GM12801 (cell line): ENCODE measurements around the gene CCDC40.

Experiments used
- TF ChIP-seq, protein P1 (sequence below): IDR thresholded peaks from one replicate; pipeline ENCODE4 v1.5.1; 2011; ENCODE audit warnings: control low read depth; ENCODE audit not compliant: insufficient read length; ENCODE audit errors: extremely low read depth

The CCDC40 gene

DNA sequence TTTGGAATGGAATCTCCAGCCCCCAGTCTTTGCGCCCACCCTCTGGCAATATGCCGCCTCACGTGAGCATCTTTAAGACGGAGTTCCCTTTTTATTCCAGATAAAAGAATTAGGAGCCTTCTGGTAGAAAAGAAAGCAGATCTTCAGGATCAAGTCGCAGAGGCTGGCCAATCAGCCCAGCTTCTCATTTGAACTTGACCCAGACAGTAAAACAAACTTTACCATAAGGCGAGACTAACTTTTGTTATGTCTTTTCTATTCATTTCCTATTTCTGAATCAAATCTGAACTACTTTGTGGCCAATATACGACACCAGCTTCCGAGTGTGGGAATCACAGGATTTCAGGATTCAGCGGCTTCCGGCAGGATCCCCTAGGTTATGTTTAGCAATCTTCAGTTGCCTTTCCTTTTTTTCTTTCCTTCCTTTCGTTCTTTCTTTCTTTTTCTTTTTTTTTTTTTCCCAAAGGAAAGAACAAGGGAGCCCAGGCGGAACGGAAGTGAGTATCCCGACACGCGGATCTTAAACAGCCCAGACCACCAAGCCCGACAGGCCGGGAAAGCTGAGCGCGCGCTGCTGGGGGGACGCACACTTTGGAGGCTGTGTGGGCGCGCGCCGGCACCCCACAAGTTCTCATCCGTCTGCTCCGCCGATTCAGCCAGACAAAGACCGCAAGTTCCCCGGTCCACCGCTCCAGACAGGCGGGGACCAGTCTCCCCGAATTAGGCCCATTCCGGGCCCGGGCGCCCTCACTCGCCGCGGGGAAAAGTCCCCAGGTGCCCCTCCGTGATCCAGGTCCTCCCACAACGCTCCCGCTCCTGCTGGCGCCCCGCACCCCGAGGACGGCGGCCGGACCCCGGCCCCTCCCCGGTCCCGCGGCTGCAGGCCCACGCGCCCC lies 1.4 kb upstream of the CCDC40 start:
- TF ChIP-seq, protein P1, sequence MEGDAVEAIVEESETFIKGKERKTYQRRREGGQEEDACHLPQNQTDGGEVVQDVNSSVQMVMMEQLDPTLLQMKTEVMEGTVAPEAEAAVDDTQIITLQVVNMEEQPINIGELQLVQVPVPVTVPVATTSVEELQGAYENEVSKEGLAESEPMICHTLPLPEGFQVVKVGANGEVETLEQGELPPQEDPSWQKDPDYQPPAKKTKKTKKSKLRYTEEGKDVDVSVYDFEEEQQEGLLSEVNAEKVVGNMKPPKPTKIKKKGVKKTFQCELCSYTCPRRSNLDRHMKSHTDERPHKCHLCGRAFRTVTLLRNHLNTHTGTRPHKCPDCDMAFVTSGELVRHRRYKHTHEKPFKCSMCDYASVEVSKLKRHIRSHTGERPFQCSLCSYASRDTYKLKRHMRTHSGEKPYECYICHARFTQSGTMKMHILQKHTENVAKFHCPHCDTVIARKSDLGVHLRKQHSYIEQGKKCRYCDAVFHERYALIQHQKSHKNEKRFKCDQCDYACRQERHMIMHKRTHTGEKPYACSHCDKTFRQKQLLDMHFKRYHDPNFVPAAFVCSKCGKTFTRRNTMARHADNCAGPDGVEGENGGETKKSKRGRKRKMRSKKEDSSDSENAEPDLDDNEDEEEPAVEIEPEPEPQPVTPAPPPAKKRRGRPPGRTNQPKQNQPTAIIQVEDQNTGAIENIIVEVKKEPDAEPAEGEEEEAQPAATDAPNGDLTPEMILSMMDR: no peak

DNA sequence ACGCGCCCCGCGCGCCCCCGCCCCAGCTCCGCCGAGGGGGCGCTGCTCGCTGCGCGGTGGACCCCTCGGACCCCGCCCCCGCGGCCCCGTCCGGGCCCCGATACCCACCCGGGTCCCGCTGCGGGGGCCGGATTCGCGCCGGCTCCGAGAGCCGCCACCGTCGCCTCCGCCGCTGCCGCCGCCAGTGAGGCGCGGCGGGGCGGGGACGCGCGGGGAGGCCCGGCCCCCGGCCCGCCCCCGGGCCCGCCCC lies 830 bp upstream of the CCDC40 start, which contains the start of gene TBC1D16:
TBC1D16 (minus strand) TSS at position 186 of the 250 bp plus-strand sequence. CDS start 22,325 bp downstream, outside the sequence.
- TF ChIP-seq, protein P1: no peak

DNA sequence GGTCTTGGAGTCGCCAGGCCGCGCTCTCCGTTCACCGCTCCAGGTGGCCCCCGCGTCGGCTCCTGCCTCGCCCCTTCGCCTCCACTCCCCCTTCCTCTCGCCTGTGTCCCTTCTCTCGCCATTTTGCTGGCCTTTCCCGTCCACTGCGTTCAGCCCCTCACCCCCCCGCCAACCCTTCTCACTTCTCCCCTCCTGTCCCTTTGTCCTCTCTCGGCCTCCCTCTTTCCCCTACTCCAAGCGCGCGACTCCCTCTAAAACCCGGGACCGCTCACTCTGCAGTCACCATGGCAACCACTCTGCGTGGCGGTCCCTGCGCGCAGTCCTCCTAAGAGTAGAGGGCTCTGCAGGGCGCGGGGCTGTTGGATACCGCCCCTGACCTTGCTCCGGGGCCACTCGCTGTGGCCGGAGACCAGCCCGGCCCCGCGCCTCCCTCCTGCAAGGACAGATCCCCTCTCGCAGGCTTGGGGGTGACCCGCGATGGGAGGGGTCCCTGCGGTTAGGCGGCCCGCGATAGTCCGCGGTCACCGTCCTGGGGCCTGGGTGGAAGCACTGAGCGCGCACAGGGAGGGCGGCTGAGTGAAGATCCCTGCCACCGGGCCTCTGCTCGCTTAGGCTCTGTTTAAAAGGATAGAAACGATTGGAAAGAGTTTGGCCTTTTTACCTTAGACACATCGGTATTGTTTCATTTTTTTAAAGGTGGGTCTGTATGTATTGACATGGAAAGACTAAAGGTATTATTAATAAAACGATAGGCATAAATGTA lies 454 bp downstream of the CCDC40 start:
- TF ChIP-seq, protein P1: no peak

DNA sequence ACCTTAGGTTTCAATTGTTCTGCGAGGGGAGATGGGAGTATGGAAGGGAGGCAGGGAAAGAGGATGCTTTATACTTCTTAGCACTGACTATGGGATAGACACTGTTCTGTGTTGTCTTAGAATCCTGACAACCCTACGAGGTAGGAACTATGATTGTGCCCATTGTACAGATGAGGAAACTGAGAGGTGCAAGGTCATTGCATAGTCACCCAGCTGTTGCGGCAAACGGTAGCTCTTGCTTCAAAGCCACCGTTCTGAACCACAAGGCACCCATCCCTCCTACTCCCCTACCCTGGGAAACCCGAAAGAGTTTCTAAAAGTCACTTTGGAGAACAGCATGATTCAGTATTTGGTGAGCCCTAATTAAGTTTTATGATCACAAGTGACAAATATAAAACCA lies 7.5 kb downstream of the CCDC40 start:
- TF ChIP-seq, protein P1: no peak

DNA sequence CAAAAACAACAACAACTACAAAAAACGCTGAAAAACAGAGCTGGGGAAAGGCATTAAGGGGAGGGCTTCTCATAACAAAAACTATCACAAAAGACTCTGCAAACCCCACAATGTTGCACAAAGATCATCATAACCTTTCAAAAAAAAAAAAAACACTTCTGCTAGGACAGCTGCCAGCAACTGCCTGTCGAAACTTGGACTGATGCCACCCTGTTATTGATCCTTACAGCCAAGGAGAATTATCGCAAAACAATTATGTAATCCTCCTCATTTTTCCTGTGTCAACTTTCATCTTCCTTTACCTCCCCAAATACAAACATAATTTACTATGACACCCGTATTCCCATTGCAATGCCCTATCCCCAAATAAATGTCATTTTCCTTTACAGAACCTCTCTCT lies 9.3 kb downstream of the CCDC40 start:
- TF ChIP-seq, protein P1: no peak

DNA sequence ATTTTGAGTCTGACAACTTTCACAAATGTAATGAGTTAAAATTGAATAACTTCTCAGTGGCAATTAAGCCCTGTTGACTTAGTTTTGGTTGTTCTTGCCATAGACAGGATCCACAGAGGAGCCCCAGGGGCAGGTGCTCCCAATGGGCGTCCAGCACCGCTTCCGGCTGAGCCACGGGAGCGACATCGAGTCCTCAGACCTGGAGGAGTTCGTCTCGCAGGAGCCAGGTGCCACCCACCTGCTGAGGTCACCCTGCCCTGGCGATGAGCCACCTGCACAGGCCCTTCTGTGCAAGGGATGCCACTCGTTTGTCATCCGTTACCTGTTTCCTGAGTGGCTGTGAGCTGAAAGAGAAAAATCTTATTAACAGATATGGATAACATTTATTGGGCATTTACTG lies 10.7 kb downstream of the CCDC40 start:
- TF ChIP-seq, protein P1: no peak

DNA sequence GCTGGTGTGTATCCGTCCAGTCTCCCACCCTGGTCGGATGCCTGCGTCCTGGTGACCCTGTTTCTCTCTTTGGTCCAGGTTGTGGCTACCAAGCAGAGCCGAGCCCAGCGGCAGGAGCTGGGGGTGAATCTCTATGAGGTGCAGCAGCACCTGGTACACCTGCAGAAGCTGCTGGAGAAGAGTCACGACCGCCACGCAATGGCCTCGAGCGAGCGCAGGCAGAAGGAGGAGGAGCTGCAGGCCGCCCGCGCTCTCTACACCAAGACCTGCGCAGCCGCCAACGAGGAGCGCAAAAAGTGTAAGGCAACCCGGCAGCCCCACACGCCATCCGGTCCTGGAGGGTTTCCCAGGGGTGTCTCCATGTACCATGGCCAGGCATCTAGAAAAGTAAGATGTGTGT lies 13.5 kb downstream of the CCDC40 start:
- TF ChIP-seq, protein P1: no peak
